Nephron progenitor cell (in vitro differentiated cells): ENCODE measurements around the gene OTUB1.

Experiments
- DNase-seq: peaks from one replicate; pipeline ENCODE4 v3.0.0; 2021
- H3K27ac Mint-ChIP-seq: 2 replicates; pipeline ENCODE4 v1.8.0; 2021; ENCODE audit warnings: mild to moderate bottlenecking, moderate library complexity, mixed read lengths
- H3K27me3 Mint-ChIP-seq: 2 replicates; pipeline ENCODE4 v1.8.0; 2021; ENCODE audit warnings: mild to moderate bottlenecking, low read depth, mixed read lengths; ENCODE audit not compliant: poor library complexity
- H3K36me3 Mint-ChIP-seq: 2 replicates; pipeline ENCODE4 v1.8.0; 2021; ENCODE audit warnings: low read depth, mixed read lengths
- H3K4me1 Mint-ChIP-seq: 2 replicates; pipeline ENCODE4 v1.8.0; 2021; ENCODE audit warnings: mixed read lengths
- H3K4me3 Mint-ChIP-seq: 2 replicates; pipeline ENCODE4 v1.8.0; 2021; ENCODE audit warnings: mild to moderate bottlenecking, moderate library complexity, mixed read lengths
- H3K9me3 Mint-ChIP-seq: 2 replicates; pipeline ENCODE4 v1.8.0; 2021; ENCODE audit warnings: mild to moderate bottlenecking, moderate library complexity, mixed read lengths
- CTCF ChIP-seq: fragments of 200-600 bp; sonication (generic); IDR thresholded peaks from 2 replicates; pipeline ENCODE4 v1.5.0; 2021; ENCODE audit warnings: antibody characterized with exemption

OTUB1 gene, protein sequence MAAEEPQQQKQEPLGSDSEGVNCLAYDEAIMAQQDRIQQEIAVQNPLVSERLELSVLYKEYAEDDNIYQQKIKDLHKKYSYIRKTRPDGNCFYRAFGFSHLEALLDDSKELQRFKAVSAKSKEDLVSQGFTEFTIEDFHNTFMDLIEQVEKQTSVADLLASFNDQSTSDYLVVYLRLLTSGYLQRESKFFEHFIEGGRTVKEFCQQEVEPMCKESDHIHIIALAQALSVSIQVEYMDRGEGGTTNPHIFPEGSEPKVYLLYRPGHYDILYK

DNA sequence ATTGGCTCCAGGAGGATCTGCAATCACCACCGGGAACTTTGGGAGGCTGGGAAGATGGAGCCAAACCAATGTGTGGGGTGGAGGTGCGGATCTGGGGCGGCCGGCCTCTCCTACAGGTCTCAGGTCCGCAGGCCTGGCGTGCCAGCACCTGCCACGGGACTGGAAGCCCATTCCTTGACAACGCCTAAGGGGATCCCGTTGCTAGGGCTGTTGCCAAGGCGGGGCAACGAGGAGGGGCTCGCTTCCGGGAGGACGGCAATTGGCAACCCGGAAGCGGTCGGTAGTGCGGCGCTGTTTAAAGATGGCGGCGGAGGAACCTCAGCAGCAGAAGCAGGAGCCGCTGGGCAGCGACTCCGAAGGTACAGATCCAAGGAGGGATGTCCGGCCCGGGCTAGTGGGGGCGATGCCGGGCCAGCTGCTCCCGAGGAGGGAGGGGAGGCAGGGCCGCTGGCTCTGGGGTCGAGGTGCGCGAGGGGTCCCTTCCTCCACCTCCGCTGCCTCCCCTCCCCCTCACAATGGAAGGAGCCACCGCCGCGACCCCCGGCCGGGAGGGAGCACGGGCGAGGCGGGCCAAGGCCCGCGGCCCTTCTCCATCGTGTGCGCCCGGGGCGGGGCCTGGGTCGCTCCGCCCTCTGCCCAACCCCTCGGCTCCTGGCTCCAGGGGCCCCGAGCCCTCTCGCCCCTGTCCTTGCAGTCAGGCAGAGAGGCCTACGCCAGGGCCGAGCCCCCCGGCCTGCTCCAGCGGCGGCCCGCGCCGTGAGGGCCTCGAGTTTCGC is at the start of gene OTUB1:
Gene OTUB1 (plus strand): TSS at position 283 of the 776 bp plus-strand sequence. CDS start 19 bp downstream, at position 302.
- no peak for TF ChIP-seq CTCF
- Mint-ChIP-seq H3K9me3 (no peaks in the 10 kb centered on the region), H3K4me1 (peaks cover 30% of the 10 kb centered on the region), H3K36me3 (peaks cover 29% of the 10 kb centered on the region), H3K4me3 (peak within 1 kb of the TSS; percentile 94), H3K27me3 (peaks cover 5% of the 10 kb centered on the region), H3K27ac (peak within 1 kb of the TSS; percentile 97)
- DNase-seq, result peak; percentile 91

GRCh38 chr11:63937713-63938478 is 48.3 kb upstream of the OTUB1 start:
- H3K4me1 Mint-ChIP-seq, result peaks cover 66% of the 10 kb centered on the region
- peak; percentile 36 for DNase-seq
- peaks cover 4% of the 10 kb centered on the region for H3K9me3 Mint-ChIP-seq

DNA sequence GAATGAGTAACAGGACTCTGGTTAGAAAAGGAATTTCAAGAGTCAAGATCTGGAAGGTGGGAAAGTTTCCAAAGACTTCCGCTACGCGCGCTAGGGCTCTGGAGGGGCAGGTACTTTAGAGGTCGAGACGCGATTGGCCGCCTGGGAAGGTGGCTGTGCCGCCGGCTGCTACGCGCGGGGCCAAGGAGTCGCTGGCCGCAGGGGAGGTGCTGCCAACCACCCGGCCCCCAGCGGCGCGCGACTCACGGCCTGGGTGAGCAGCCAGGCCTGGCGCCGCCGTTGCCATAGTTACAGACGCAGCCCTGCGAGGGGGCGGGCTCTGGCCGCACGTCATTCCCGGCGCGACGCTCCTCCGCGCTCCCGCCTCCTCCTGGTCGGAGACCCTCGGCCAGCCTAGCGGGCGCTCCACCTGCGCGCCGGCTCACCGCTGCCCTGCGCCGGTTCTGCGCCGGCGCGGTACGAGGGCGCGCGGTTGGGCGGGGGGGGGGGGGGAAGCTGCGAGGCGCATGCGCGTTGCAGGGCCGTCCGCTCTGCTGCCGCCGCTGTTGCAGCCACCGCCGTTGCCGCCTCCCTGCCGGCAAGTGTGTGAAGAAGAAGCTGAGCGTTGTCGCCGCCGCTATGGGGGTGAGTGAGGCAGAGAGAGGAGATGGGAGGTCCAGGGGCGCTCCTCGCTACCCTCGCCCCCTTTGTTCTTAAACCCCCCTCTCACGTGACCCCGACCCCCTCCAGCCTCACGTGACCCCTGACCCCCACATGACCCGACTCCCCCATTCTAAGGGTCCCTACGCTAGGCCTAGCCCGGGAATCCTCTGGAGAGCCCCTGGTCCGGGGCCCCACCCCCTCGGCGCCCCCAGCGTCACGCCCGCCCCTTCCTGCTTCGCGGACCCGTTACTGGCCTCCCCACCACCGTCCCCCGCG is 47.5 kb upstream of the OTUB1 start, which contains the start of gene NAA40:
Gene NAA40 (plus strand): TSS at position 524 of the 918 bp plus-strand sequence. CDS start 95 bp downstream, at position 619.
- Mint-ChIP-seq H3K36me3 (no peaks in the 10 kb centered on the region), H3K4me1 (peaks cover 75% of the 10 kb centered on the region), H3K4me3 (peak within 1 kb of the TSS; percentile 89), H3K27ac (peak within 1 kb of the TSS; percentile 97), H3K9me3 (peaks cover 4% of the 10 kb centered on the region), H3K27me3 (no peaks in the 10 kb centered on the region)
- no peak for TF ChIP-seq CTCF
- DNase-seq, result peak; percentile 98

More at GRCh38 chr11:63937713-63938478, 48.3 kb upstream of the OTUB1 start:
- Mint-ChIP-seq H3K27me3 (no peaks in the 10 kb centered on the region), H3K36me3 (no peaks in the 10 kb centered on the region), H3K4me3 (peak overlapping the region; percentile 84), H3K27ac (peak overlapping the region; percentile 97)
- no peak for TF ChIP-seq CTCF

GRCh38 chr11:63939397-63939891 is 46.8 kb upstream of the OTUB1 start:
- peak overlapping the region; percentile 89 for H3K4me3 Mint-ChIP-seq
- H3K4me1 Mint-ChIP-seq, result peaks cover 79% of the 10 kb centered on the region
- no peak for DNase-seq
- no peaks in the 10 kb centered on the region for H3K27me3 Mint-ChIP-seq
- peaks cover 4% of the 10 kb centered on the region for H3K9me3 Mint-ChIP-seq
- no peaks in the 10 kb centered on the region for H3K36me3 Mint-ChIP-seq
- H3K27ac Mint-ChIP-seq, result peak overlapping the region; percentile 86
- no peak for TF ChIP-seq CTCF

GRCh38 chr11:63940786-63941185 is 45.5 kb upstream of the OTUB1 start:
- TF ChIP-seq CTCF, result no peak
- DNase-seq, result no peak
- Mint-ChIP-seq H3K9me3 (no peaks in the 10 kb centered on the region), H3K27me3 (peaks cover 5% of the 10 kb centered on the region), H3K27ac (no peak overlapping the region), H3K36me3 (no peaks in the 10 kb centered on the region), H3K4me3 (peak overlapping the region; percentile 89), H3K4me1 (peaks cover 82% of the 10 kb centered on the region)
